Stimulated activated CD8-positive, alpha-beta memory T cell treated with anti-CD3 and anti-CD28 coated beads, Interleukin-4, amount 100 ng/mL, for 4 hours (primary cell): ENCODE data around the gene DMBT1.

Experiments
- DNase-seq, 2 donors: peaks; one replicate each; pipeline ENCODE4 v3.0.0-alpha.2; 2020; ENCODE audit warnings: low read depth in 2 of 2, low spot score in 1 of 2

The DMBT1 gene

GRCh38 chr10:122643931-122644534, 83.5 kb downstream of the DMBT1 start:
- DNase-seq, result no peak

DNA sequence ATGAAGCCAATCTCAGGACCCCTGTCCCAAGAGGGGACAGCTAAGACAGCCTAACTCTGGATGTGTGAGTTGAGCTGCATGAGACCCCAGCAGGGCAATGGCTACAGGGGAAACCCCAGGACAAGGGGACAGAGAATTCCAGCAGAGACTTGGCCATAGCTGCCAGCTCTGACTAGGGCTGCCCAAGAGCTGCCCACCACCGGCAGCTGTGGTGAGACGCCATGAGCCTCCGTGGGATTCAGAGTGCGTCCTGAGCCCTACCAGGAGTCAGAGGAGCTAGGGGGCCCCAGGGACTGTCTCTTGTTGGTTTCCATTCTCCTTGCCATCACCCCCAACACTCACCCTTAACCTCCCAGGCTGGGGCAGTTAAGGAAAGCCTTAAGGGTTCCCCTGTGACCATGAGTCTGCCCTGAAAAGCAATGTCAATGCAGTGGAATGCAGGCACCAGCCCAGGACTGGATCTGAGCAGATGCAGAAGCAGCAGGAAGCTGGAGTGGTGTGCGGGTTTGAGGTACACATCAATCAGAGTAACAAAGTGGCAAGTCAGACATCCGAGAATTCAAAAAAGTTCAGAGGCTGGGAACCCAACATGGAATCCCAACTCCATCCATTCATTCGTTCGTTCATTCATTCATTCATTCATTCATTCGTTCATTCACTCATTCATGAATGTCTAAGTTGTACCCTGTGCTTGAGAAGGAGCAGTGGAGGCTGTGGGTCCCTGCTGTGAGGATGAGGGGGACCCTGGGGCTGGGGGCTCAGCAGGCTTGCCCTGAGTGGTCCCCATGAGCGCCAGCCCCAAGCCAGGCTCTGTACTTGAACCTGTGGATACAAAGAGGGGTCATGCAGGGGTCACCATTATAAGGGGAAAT, 86.2 kb downstream of the DMBT1 start:
- DNase-seq, result no peak

DNA sequence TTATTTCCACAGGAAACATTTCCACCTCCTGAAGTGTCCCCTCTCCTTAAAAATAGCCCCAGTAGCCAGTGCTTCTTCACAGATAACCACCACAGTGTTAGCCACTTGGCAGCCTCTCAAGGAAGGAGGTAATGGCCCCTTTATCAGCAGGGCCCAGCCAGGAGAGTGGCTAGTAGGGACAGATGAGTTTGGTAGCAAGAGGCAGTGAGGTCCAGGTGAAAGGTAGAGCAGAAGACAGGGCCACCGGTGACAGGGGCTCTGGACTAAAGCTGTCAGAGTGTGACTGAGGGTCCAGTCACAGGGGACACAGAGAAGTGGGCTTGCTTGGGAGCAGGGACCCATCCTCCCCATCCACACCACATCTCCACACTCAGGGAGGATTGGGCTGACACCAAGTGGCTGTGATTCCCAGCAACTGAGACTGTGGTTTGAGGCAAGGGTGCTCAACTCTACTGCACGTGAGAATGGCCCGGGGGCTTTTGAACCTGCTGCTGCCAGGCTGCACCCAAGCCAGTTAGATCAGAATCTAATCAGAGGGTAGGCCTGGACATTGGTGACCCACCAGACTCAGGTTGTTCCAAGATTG, 86.9 kb downstream of the DMBT1 start:
- DNase-seq, result no peak

DNA sequence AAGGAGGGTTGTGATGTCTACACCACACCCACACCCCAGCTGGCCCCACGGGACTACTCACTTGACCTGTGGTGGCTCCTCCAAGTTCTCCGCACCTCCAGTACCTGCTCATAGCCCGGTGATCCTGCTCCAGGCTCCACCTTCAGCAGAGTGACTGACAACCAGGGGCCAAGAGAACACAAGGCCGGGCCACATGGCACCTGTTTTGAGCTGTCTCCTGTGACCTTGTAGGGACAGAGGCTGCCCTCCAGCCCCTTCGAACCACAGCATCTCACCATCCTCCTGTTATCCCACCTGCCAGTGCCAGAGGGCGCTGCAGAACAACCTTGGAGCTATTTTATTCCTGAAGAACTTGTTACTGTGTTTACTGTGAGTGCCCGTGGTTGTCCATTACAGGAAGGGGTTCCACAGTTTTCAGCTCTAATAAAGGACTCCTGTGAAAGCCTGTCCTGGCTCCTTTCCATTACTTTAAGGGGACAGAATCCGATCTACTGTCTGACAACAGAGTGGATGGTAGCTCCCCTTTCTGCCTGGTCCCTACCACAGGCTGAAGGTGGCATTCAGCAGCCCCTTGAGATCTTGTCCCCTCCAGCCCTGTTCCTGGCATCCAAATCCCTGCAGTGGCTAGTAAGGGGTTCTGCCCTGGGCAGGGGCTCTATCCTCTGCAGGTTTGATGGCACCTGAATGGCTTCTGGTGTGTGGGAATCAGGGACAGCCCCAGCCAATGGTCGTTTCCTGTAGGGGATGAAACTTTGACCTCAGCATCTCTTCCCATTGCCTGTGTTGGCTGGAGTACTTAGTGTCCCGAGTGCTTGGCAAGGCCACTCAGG, 88.3 kb downstream of the DMBT1 start:
- no peak for DNase-seq

DNA sequence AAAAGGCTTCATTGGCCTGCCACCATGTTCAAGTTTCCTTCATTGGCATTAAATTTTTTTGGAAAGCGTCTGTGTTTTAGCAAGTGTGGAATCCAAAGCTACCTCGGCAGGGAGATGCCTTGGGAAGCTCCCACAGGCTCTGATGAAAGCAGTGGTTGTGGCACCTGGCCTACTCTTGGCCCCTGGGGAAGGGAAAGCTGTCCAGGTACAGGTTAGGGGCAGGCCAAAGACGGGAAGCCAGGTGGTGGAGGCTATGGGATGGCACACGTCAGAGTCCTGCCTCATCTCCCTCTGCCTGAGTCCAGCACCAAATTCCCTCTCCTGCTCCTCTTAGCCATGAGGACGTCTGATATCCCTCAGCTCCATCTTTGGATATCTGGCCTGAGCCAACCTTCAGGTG, 89.3 kb downstream of the DMBT1 start:
- DNase-seq, result no peak

GRCh38 chr10:122650331-122650730, 89.8 kb downstream of the DMBT1 start:
- DNase-seq, result no peak

GRCh38 chr10:122655524-122656307, 95.2 kb downstream of the DMBT1 start:
- no peak for DNase-seq

DNA sequence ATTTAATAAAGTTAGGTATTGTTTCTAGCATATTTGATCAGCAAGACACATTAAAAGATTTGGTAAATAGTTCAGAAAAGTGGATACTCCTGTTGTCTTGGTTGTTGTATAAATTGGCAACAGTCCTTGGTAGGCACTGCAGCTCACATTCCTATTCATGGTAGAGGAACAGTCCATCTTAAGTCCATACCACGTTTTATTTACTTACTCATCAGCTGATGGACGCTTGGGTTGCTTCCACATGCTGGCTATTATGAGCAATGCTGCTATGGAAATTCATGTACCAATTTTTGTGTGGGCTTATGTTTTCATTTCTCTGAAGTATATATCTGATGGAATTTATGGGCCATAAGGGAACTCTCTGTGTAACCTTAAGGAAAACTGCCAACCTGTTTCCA, 95.8 kb downstream of the DMBT1 start:
- DNase-seq, result no peak

DNA sequence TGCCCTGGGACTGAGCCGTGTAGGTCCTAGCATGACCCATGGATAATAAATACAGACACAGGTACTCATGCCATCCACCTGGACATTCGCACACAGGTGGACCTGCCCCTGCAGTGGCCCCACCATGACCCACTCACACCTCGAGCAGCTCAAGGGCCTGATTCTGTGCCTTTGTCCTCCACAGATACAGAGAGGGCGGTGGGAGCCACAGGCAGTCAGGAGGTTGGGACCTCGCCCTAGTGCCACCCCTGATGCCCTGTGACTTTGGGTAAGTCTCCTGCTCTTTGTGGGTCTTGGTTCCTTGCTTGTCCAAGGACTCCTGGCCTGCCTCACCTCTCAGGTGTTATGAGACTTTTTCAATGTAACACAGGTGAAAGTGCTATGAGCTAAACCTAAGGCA, 96.2 kb downstream of the DMBT1 start:
- no peak for DNase-seq

DNA sequence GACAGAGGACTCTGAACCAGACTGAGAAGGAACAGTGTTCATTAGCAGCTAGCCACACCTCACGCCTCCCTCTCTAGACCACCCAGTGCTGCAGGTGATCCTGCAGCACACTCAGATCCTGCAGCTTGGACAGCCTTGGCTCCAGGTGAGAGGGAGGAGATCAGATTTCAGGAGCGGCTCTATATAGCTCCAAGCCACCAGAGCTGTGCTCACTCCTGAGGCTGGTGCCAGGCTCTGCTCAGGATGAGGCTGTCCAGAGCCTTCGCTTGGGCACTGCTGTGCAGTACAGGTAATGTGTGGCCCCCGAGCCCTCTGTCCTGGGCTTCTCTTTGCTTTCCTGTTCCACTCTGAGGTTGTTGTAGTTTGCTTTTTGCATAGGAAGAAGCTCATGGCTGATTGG, 96.7 kb downstream of the DMBT1 start:
- DNase-seq, result no peak

DNA sequence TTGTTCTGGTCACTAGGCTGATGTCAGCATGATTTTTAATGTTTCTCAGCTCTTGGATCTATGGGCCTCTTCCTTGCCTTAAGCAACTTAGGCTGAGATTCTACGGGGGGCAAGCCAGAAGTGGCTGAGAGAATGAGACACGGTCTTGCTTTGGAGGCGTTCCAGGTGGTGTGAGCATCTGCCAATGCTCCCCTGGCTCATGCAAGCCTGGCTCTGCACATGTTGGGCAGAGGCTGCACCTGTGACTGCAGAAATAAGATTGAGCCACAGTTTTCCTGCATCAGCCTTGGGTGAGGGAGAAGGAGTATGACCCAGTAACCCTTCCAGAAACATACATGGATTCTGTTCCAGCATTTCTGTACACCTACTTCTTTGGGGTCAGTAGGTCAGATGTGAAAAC, 97.2 kb downstream of the DMBT1 start:
- no peak for DNase-seq

- DNase-seq, result no peak
Observed at GRCh38 chr10:122658356-122659049, 97.9 kb downstream of the DMBT1 start.

DNA sequence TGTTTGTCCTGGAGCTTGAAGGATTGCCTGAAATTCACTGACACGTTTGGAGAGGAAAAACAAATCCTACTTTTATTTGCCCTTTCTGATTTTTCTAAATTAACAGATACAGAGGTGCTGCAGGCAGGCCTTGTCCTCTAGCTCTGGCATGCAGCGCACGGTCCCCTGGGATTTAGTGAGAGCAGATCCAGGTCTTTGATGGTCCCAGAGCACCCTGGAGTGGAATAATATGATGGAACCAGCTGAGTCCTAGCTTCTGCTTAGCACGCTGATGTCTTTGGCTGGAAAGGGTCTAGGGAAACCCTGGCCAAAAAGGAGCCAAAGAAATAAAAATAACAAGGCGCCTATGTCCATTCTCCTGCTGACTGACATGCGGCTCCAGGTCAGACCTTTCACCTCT, 98.6 kb downstream of the DMBT1 start:
- DNase-seq, result no peak

DNA sequence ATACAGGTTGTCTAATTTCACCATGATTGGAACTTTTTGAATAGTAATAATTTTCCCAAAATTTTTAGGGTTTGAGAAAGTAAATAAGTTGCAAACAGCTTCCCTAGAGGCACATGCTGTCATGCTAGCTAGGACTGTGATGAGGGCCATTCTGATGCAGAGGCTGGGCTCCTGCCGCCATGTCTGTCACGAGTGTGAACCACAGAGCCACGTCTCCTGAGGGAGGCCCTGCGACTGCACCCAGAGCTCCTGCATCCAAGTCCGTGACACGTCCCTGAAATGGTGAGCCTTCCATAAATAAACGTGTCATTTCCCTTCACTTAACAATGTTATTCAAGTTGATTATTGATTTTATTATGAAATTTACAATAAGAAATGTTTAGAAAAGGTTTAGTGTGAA, 99.1 kb downstream of the DMBT1 start:
- DNase-seq, result no peak

DNA sequence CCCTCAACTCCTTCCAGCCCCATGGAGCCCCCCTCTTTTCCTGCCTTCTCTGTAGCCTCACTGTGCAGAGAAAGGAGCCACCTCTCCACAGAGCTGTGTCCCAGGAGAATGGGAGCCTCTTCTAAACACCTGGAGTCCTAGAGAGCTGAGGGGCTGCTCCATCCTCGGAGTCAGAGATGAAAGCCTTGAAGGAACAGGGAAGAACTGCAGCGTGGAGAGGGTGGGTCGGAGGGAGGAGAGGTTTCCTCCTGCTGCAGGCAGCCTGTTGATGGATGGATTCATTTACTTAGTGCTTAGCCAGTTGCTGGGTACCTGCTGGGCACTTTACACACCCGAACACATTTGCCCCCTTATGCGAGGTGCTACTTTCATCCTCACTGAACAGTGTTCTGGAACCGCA, 100.1 kb downstream of the DMBT1 start:
- no peak for DNase-seq

DNA sequence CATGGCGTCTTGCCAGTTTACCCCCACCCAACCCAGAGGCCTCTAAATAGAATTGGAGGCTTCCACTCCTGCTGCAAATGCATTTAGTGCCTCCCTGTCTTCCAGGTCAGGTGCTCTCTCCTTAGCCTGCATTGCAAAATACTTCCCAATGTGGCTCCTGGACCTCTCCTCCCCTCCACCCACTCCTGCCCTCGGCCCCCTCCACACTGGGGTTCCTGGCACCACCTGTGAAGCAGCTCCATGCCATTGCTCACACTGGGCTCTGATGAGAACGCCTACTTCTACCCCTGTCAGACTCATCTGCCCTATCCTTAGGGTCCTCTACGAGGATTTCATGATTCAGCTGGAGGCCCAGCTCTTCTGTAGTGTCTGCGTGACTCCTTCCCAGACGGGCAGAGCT, 101.7 kb downstream of the DMBT1 start:
- no peak for DNase-seq

GRCh38 chr10:122663516-122664130, 103.1 kb downstream of the DMBT1 start:
- DNase-seq, result no peak

DNA sequence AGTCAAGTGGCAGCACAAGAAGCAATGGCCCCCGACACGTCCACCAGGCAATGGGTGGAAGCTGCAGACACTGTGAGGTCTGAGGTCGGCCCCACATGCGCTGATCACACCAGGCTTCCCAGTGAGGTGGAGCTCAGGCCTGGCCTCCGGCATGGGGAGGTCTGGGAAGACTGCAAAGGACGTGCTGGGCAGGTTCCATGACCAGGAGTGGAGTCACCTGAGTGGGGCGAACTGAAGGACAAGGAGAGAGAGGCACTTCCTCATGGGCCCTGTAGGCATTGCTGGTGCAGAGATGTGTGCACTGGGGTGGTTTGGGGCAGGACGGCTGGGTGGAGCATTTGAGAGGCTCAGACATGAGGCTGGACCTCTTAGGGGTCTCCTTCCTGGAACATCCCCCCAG, 103.9 kb downstream of the DMBT1 start:
- DNase-seq, result no peak

DNA sequence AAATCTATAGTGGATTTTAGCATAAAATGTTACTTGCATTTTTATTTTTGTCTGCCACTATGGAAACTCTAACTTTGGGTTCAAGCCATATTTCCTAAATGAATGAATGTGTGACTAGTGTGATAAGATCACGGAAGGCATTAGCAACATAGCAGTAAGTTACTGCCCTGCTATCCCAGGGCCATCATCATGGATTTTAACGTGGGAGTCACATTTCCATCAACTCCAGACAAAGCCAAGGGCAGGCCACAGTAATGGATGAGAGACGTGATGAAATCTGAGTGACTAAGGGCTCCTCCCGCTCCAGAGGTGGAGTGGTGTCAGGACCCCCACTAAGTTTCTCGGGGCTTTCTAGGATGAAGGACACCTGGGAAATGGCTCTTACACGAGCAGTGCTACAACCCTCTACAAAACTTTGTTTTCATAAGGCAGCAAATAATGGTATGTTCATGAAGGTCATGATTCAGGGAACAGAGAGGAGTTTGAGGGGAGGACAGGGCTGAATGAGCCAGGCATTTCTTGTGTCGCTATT, 104.8 kb downstream of the DMBT1 start:
- no peak for DNase-seq

DNA sequence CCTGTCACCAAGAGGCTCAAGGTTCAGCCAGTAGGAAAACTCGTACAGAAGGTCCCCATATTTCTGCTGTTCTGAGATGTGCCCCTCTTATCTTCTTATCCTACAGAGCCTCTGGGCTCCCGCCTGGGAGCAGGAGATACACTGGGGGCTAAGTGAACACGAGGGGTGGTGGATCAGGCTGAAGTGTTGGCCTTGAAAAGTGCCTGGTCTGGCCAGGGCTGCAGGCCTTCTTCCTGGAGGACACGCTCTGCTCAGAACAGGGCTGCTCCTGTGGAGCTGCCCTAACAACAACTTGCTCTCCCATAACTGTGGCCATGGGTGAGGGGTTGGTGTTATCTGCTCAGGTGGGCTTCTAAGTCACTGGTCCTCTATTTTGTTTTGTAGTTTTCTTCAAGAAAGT, 105.4 kb downstream of the DMBT1 start:
- no peak for DNase-seq
